ENCODE data around the gene GPC6. TPM values are rescaled to one million over a fixed set of nuclear protein-coding genes. Genes with fewer than 3 reads are reported as not detected.
A peak's percentile ranks its signal among the peaks of the same experiment; 100 is the strongest.

GPC6 gene
- total RNA-seq, 1 donor from 2014 or later, result 63.0 TPM

DNA sequence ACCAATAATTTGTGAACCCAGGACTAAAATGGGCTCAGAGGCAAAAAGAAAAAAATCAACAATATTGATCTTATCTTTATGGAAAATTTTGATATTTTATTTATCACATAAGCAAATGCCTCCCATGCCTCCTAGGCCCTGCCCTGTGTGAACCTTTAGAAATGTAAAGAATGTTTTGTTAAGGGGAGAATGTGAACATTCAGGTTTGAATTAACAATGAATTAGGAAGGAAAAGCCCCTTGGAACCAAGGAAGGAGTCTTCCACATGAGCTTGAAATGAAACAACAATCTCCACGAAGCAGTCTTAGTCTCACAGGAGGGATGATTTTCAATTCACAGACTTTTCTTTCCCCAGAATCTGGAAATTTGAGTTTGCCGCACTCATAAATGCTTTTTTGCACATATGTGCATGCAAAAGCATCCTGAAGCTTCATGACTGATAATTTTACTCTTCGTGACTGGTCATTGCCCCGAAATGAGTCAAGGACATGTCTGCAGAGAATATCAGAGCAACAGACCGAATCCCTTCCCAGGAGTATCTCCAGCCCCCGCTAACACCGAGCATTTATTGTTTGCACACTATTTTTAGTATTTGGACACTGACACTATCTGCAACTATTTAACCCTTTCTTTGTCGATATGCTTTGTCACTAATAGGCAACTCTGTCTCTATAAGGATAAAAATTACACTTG is 1117.7 kb downstream of the GPC6 start:
- Mint-ChIP-seq H3K4me3 (ENCODE audit: unreplicated experiment) (no peak overlapping the region), H3K4me1 (ENCODE audit: low read depth, unreplicated experiment) (peaks cover 30% of the 10 kb centered on the region), H3K27ac (ENCODE audit: unreplicated experiment) (peak overlapping the region; percentile 4), H3K9me3 (ENCODE audit: unreplicated experiment) (peaks cover 4% of the 10 kb centered on the region), H3K36me3 (ENCODE audit: low read depth, unreplicated experiment) (peaks cover 7% of the 10 kb centered on the region), H3K27me3 (ENCODE audit: low read depth, unreplicated experiment) (no peaks in the 10 kb centered on the region)
- no peaks in the 10 kb centered on the region for H4K20me1 ChIP-seq (ENCODE audit: insufficient read depth, low read length)
- no peak for TF ChIP-seq EZH2 (IDR thresholded peaks at IDR 0.05; ENCODE audit: insufficient read depth, low read length)
- TF ChIP-seq, protein P1, sequence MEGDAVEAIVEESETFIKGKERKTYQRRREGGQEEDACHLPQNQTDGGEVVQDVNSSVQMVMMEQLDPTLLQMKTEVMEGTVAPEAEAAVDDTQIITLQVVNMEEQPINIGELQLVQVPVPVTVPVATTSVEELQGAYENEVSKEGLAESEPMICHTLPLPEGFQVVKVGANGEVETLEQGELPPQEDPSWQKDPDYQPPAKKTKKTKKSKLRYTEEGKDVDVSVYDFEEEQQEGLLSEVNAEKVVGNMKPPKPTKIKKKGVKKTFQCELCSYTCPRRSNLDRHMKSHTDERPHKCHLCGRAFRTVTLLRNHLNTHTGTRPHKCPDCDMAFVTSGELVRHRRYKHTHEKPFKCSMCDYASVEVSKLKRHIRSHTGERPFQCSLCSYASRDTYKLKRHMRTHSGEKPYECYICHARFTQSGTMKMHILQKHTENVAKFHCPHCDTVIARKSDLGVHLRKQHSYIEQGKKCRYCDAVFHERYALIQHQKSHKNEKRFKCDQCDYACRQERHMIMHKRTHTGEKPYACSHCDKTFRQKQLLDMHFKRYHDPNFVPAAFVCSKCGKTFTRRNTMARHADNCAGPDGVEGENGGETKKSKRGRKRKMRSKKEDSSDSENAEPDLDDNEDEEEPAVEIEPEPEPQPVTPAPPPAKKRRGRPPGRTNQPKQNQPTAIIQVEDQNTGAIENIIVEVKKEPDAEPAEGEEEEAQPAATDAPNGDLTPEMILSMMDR (IDR thresholded peaks at IDR 0.05; ENCODE audit: insufficient read depth, low read depth, low read length), result no peak
- H3K4me1 ChIP-seq (ENCODE audit: insufficient read depth, low read length), result peaks cover 21% of the 10 kb centered on the region
- no peaks in the 10 kb centered on the region for H3K27me3 ChIP-seq (ENCODE audit: insufficient read depth, low read length)
- no peak overlapping the region for H3K4me3 ChIP-seq (ENCODE audit: insufficient read depth, low read depth, low read length)
- FAIRE-seq (peak; percentile 20), DNase-seq (ENCODE audit: low read depth) (peak; percentile 38)
- H3K36me3 ChIP-seq (ENCODE audit: insufficient read depth, low read length), result no peaks in the 10 kb centered on the region
- no peak overlapping the region for H3K27ac ChIP-seq (ENCODE audit: low read depth, low read length)
- H3K9me3 ChIP-seq (ENCODE audit: insufficient read depth, low read depth, low read length), result no peaks in the 10 kb centered on the region
- no peak overlapping the region for H3K9ac ChIP-seq (ENCODE audit: low read length)
- peak overlapping the region; percentile 45 for H3K4me2 ChIP-seq (ENCODE audit: low read length)
- no peak overlapping the region for H2AFZ ChIP-seq (ENCODE audit: low read depth, low read length)
- H3K79me2 ChIP-seq (ENCODE audit: insufficient read depth, low read length), result no peaks in the 10 kb centered on the region

DNA sequence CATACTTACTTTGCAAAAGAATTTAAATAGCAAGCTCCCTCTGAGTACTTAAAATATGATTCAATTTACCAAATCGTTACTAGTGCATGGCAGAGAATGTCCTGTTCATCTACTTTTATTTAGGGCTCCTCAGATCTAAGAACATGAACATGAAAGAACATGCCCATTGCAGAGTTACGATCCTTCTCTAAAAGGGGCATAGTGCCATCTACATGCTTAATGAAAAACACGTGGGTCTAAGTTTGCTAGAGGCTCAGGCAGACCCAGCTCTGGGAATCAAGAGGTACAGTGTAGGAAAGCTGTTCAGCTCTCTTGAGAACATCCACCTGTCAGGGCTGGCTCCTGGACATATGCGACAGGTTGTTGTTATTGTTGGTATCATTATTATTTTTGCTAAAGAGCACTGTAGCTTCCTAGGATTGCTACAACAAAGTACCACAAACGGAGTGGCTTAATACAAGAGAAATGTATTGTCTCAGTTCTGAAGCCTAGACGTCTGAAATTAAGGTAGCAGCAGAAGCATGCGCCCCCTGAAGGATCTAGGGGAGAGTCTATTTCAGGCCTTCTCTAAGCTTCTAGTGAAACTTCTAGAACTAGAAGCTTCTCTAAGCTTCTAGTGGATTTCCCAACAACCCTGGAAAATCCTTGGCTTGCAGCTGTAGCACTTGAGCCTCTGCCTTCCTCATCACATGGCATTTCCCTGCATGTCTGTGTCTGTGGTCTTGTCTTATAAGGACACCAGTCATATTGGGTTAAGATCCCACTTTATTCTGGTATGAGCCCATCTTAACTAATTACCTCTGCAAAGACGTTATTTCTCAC is 1119.0 kb downstream of the GPC6 start:
- no peaks in the 10 kb centered on the region for H3K36me3 ChIP-seq (ENCODE audit: insufficient read depth, low read length)
- H3K9me3 ChIP-seq (ENCODE audit: insufficient read depth, low read depth, low read length), result no peaks in the 10 kb centered on the region
- no peak overlapping the region for H3K4me3 ChIP-seq (ENCODE audit: insufficient read depth, low read depth, low read length)
- H3K27ac ChIP-seq (ENCODE audit: low read depth, low read length), result no peak overlapping the region
- H3K79me2 ChIP-seq (ENCODE audit: insufficient read depth, low read length), result no peaks in the 10 kb centered on the region
- H3K27ac Mint-ChIP-seq (ENCODE audit: unreplicated experiment), result peak overlapping the region; percentile 81
- FAIRE-seq (peak; percentile 5), DNase-seq (ENCODE audit: low read depth) (peak; percentile 28)
- peaks cover 4% of the 10 kb centered on the region for H3K9me3 Mint-ChIP-seq (ENCODE audit: unreplicated experiment)
- H3K27me3 Mint-ChIP-seq (ENCODE audit: low read depth, unreplicated experiment), result no peaks in the 10 kb centered on the region
- H3K27me3 ChIP-seq (ENCODE audit: insufficient read depth, low read length), result no peaks in the 10 kb centered on the region
- no peak overlapping the region for H3K4me2 ChIP-seq (ENCODE audit: low read length)
- H3K4me1 Mint-ChIP-seq (ENCODE audit: low read depth, unreplicated experiment), result peaks cover 31% of the 10 kb centered on the region
- H3K36me3 Mint-ChIP-seq (ENCODE audit: low read depth, unreplicated experiment), result peaks cover 13% of the 10 kb centered on the region
- H3K4me1 ChIP-seq (ENCODE audit: insufficient read depth, low read length), result peaks cover 21% of the 10 kb centered on the region
- no peaks in the 10 kb centered on the region for H4K20me1 ChIP-seq (ENCODE audit: insufficient read depth, low read length)
- H3K9ac ChIP-seq (ENCODE audit: low read length), result no peak overlapping the region
- no peak overlapping the region for H2AFZ ChIP-seq (ENCODE audit: low read depth, low read length)
- no peak for TF ChIP-seq EZH2 (IDR thresholded peaks at IDR 0.05; ENCODE audit: insufficient read depth, low read length)
- TF ChIP-seq, protein P1 (IDR thresholded peaks at IDR 0.05; ENCODE audit: insufficient read depth, low read depth, low read length), result no peak
- no peak overlapping the region for H3K4me3 Mint-ChIP-seq (ENCODE audit: unreplicated experiment)

All from astrocyte (in vitro differentiated cells and primary cell).